GM18499 (cell line): ENCODE results near the gene CLTCL1.

Experiments
- ATAC-seq: cut with Tn5 transposase; IDR thresholded peaks from one replicate; pipeline ENCODE4 v1.9.1; 2021; ENCODE audit warnings: moderate number of reproducible peaks; ENCODE audit not compliant: insufficient read depth, unreplicated experiment

The CLTCL1 gene

DNA sequence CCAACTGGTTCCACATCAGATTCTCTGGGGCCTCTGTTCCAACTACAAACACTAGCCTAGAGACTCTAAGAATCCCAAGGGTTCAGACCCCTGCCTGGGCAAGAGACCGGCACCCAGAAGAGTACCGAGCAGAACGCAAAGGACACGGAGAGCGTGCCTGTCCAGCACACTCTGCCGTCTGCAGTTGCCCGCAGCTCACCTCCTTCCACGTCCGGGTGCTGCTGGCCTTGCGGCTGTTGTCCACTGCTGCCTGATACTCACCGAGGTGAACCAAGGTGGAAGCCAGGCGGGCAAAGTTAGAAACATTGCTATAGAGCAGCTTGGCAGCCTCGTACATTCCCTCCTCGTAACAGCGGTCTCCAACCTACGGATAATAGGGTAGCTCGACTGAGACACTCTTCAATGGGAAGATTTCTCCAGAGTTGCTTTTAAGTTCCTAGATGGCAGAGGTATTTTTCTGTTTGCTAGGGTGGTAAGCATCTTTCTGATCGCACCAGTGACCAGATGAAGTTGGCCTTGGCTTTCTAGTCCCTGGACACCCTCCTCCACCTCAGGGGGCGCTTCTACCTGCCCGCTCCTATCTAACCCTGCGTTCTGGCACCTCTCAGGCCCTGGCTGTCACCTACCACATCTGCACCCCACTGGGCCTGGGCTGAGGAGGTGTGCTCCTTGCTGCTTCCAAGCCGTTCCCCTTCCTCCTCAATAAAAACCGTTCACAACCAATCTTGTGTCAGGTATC lies 90.2 kb downstream of the CLTCL1 start:
- no peak for ATAC-seq

DNA sequence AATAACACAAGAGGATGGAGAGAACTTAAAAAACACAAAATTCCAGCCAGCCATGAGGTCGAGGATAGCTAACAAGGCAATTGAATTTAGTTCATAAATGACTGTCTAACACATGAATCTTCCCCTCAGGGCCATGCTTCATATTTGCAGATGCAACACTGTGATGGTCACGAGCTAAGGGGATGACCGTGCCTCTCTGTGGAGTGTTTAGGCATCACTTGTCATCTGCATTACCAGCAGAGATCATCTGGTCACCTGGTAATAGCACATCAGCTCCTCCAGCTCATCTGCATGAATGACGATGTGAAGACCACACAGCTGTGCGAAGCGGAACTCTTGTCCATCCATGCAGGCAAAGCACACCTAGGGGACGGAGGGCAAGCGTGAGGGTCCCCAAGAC lies 92.0 kb downstream of the CLTCL1 start:
- ATAC-seq, result no peak

DNA sequence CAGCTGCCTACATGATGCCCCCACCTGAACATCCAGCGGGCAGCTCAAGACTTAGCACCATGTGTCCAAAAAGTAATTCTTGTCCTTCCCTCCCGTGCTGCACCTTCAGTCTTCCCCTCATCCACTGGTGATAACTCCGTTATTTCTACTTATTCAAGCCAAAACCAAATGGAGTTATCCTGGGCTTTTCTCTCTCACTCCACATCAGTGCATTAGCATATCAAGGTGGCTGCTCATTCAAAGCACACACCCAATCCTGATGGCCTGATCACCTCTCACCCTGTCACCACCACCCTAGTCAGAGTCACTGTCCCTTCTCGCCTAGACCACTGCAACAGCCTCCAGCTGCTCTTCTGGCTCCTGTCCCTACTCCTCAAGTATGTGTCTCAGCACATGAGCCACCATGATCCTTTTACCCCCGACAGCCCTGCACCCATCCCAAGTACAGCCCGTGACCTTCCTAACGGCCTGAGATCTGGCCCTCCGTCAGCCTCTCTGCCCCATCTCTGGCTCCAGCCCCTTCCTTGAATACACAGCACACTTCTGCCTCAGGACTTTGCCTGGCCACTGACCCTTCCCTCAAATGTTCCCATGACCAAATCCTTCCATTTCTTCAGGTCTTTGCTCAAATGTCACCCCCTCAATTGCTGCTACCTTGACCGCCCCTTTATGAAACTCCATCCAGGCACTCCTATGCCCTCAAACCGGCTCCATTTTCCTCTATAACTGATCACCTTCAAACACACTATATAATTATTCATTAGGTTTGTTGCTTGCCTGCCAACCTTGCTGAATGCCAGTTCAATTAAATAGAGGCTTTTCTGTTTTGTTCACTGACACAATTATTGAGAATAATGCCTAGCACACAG lies 93.3 kb downstream of the CLTCL1 start:
- ATAC-seq, result no peak

DNA sequence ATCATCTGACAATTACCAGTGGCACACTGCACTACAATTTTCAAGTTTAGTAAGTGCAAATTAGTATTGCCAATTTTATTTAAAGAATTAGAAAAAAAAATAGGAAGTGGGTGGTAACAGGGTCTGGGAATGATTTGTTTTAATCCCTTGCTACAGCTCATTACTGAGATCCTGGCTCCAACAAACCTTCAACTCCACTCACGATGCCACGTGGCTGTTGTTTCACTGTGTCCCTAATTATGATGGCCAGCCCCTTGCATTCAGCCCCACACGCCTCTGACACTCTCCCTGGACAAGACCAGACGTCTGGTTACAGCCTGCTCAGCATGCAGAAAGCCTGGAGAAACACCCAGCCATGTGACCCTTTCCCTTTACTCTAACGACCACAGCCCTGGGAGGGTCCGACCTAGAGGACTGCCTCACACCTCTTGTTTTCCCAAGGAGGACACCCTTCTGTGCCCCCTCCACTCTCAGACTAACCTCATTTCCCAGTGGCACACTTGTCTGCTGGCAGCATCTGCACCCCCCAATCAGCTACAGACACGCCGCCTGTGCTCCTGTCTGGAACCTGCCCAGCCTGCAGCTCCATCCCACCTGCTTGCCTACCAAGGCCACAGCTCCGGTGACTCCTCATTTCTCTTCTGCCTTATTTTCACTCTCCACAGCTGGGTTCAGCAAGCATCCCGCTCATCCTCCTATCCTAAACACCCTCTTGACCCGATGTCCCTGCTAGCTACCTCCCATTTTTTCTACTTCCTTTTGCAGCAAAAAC lies 94.5 kb downstream of the CLTCL1 start:
- ATAC-seq, result no peak

DNA sequence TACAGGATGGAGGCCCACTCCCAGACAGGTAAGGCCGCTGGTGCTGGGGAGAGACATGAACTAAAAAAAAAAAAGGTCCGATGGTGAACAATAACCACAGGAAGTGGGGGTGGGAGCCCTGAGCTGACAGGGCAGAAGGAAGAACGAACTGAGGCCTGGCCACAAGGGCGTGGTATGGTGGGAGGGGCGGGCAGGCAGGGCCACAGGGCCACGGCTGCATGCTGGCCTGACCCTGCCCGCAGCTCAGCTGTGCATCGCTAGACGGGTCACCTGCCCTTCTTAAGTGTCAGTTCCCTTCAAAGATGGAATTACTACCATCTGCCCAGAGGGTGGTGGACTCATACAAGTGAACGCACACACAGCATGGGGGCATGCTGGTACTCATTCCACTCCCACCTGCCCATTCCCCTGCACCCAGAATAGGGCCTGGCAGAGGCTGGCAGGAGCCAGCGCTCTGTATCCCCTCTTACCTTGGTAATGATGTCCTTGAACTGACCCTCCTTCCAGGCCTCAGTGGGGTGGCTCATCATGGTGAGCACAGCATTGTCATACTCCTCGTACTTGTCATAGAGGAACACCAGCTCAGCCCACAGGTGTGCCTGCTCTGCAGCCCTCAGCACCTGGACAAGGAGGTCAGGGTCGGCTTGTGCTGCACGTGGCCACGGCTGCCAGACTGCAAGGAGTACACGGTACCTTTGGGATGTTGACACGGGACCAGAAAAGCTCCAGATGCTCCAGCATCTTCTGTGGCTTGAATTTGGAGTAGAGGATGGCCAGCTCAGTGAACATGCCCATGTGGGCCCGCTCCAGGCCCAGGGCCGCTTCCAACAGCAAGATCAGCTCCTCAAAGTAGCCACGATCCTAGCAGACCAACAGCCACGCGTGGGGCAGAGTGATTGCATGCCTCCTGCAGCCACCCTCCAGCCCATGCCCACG lies 95.5 kb downstream of the CLTCL1 start:
- ATAC-seq, result no peak

DNA sequence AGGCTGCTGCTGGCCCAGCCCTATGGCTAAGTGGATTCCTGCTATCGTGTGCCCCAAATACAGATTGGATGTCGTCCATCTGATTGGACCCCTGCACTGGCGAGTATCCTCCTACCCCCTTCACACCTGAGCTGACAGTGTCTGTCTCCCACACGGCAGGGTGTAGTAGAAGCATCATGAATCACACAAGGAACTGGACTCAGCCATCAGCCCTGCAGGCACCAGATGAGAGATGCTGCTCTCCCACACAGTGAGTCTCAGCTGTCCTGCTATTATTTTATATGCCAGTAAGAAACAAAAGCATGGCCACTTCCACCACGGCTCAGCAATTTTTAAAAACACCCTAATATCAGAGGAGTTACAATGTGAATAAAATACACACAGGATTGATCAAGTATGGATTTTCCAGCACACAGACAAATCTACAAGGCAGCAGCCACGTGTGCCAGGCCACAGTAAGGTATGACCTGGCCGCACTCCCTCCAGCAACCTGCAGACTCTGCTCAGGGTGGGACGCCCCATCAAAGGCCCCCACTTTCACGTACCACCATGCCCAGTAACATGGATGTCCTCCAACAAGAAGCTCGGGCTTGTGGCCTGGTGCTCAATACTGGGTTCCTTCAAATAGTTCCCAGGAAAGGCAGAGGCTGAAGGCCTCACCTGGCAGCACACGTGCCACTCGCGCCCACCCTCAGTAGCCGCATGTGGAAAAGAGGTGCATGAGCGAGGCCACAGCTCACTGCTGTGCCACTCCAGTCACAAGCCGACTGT lies 96.6 kb downstream of the CLTCL1 start:
- no peak for ATAC-seq

DNA sequence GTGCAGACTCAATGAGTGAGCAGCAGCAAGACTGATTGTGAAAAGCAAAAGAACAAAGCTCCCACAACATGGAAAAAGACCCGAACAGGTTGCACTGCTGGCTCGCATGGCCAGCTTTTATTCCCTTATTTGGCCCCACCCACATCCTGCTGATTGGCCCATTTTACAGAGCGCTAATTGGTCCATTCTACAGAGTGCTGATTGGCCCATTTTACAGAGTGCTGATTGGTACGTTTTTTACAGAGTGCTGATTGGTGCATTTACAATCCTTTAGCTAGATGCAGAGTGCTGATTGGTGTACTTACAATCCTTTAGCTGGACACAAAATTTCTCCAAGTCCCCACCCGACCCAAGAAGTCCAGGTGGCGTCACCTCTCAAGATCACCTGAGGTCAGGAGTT lies 97.6 kb downstream of the CLTCL1 start:
- no peak for ATAC-seq

DNA sequence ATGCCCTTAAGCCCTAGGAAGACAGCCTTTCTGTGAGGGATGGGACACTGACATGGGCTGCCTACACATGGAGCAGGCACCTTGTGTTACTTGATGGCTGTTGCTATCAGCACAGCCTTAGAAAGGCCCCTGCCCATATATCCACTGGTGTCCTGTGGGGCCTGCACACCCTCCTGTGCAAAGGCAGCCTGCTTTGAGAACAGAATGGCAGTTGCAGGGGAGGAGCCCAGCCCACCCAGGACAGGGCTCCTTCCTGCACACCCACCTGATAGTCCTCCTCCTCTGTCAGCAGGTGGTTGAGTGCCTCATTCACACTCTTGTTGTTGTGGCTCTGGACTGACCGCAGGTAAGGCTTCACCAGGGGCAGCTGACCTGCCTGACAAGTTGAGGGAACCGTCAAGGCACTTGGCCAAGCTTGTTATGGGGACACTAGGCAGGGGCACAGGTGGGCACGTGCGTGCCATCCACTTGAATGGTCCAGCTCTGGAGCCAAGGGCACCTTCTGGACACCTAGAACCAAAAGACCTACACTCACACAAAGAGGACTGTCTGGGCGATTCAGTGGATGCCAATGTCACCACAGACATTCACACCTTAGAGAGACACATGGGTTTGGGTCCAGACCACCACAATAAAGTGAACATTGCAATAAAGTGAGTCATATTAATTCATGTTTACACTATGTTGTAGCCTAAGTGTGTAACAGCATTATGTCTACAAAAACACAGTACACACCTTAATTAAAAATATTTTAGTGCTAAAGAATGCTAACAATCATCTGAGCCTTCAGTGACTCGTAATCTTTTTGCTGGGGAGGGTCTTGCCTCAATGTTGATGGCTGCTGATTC lies 103.6 kb downstream of the CLTCL1 start:
- ATAC-seq, result no peak

DNA sequence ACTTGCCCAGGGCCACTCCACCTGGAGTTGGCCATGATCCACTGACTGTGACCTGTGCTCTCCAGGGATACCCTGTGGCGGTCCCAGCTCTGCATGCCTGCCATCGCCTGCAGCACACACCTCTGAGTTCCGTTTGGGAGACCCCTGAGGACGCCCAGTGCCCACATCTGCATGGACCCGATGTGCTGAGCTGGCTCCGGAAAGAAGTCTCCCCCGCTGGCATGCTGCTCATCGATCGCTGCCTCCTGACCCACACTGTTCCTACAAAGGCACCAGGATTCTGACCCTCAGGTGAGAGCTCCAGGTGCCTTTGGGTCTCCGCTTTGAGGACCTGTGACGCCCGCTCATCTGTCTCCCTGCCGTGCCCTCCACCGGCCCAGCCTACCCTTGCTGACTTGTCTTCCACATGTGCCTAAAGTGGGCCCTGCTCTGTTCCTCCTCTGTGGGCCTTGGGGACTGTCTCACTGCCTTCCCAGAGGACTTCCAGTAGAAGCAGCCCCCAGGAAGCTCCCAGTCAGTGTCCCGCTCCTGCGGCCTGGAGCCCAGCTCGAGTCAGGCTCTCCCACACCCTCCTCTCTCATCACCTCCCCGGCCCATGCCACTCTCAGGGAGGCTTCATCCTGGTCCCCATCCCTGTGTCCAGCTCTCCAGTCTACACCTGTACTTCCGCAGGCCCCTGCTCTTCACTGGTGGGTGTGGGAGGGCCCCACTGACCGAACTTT lies 107.1 kb downstream of the CLTCL1 start:
- ATAC-seq, result no peak

DNA sequence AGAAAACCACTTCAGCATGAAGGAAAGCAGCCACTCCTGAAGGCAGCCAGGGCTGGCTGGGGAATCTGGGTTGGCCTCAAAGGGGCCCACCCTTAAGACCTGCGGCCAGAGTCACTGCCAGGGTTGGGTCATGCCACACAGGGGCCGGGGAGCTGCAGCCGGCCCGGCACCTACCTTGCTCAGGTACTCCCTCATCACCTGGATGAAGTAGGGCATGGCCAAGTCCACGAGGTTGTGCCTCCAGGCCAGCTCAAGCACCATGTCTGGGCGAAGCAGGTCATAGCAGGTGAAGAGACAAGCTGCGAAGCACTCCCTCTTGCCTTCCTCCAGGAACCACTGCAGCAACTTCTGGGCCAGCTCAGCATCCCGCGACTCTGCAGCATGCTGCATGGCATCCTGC lies 108.3 kb downstream of the CLTCL1 start:
- ATAC-seq, result no peak

DNA sequence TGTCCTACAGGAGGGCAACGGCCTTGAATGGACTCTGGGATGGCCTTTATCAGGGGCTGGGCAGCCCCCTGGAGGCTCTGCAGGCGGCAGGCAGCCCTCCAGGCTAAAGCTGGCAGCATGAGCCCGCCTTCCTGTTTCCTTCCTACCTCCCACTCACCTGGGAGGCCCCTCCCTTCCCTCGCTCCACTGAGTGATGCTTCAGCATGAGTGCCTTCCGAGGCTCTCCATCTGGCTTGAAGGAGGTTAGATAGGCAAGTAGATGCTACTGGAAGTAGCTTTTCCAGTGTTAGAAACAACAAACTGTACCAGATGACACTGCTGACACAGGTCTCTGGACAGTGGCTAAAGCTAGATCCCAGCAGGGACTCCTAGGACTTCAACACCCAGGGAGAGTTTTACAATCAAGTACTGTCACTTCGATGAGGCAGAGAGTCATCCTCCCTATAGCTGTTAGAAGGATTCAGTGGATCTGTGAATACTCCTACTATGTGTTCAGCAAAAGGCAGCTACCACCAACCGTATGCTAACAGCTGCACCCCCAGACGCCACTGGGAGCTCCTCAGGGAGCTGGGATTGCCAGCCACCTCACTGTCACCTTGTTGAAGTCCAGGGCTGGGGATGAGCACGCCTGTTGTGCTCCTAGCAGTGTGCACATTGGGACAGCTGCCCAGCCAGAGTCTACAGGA lies 108.9 kb downstream of the CLTCL1 start:
- no peak for ATAC-seq

DNA sequence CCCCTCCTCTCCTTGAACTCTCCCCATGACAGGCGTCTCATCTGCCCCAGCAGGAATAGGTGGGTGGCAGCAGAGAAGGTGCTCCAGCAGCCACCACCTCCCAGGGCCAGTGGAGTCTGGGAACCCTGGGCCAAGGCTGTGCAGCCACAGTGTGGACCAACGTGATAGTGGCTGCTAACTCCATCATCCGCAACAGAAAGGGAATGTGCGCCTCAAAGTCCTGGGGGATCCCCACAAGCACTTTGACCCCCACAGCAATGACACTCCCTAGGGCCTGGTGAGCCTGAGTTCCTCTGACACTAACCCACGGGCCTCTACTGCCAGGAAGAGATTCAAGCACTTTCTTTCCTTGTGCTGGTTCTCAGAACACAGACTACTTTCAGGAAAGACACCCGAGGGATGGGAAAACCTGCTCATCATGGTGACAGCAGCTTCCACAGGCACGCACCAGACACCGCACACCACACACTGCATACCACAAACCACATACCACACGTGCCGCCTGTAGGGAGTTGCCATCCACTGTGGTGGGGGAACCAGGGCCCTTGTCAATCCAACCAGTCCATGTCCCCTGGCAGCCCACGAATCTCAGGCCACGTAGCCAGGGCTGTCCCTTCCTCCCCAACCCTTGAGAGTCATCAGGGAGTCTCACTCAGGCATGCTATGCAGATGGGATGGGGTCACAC lies 109.6 kb downstream of the CLTCL1 start:
- ATAC-seq, result no peak

DNA sequence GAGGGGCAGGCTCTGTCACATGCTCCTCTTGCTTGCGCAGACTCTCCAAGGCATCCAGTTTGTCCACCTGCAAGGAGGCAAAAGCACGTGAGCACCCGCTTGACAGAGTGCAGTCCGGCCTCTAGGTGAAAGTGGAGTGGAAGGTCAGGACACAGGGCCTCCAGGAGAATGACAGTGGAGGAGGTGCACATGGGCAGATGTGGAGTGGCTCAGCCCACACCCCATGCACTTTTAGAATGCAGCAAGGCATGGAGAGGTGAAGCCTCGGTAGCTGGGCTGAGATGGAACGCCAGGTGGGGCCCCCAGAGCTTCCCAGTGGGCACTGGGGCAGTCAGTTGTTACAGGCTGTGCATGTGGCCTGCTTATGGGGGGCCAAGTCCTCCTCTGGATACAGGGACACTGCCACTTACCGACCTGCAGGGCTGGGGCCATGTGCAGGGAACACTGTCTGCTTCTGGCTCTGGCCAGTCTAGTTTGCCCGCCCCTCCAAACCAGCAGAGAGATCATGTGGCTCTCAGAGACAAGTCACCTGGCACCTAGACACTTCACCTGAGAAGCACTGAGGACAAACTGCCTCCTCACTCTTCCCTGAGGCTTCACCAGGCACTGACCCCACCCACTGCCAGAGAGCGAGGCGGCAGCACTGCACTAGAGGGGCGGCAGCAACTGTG lies 110.6 kb downstream of the CLTCL1 start:
- no peak for ATAC-seq

DNA sequence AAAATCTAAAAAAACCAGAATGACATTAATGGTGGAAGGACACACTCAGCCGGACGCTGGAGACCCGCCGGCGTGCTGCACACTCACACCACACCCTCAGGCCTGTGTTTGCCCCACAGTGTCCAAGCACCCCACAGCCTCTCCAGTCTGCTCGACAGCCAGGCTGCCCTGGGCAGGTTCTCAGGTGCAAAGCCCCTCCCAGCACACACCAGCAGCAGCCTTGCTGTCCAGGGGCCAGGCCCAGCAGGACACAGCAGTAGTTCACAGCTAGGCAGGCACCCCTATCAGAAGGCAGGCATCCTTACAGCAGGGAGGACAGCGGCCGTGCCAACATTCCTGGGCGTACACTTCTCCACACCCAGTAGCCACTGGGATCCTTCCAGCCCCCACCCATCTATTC lies 111.3 kb downstream of the CLTCL1 start:
- no peak for ATAC-seq

DNA sequence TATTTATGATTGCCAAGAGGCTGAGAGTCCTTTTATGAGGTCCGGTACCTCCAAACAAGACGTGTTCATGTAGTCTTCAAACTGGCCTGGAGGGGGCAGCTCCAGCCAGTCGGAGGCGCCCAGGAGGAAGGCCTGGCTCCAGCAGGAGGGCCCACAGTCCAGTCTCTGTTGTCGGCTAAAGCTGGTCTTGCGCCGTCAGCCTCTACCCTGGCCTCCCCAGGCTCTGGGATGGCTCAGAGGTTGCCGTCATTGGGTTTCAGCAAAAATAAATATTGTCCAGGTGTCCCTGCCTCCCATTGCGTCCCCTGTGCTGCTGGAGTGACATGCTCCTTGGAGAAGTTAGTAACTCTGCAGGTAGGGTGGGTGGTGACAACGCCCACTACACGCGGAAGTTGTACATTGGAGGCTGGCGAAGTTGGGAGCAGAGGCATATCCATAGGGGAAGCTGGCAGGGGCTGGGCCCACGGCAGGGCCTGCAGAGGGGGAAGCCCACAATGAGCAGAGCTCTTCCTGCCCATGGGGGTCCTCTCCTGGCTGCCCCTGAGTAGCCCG lies 111.9 kb downstream of the CLTCL1 start:
- no peak for ATAC-seq
